GM12864 (cell line): Measurements from ENCODE around the gene GOLGA6L24.
"Not testable (repeated sequence)": the region's sequence is repeated elsewhere in the genome, so short reads cannot be mapped to it uniquely, and the experiment has no call there.

ENCODE experiments used
- DNase-seq: peaks from one replicate; pipeline ENCODE4 v3.0.0-alpha.2; 2011; ENCODE audit warnings: low read depth
- H3K4me3 ChIP-seq: 2 replicates; pipeline ENCODE4 v1.5.1; 2011; ENCODE audit warnings: mild to moderate bottlenecking, low read depth, low read length, control low read depth

The GOLGA6L24 gene

DNA sequence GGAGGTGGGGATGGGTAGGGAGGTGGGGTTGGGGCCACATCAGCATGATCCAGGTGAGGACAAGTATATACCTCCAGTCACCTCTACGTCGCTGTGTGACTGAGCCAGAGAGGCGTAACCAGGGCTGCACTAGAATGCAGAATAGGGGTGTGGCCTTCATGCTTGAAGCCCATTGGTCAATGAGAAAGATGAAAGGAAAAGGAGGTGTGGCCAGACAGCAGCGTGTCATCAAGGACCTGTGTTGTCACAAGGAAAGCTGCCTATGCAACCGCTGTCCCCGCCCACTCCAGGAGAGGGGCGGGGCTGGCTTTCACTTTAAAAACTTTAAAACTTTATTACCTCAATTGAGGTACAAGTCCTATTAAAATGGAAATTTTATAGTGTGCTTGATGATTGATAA is at the start of gene GOLGA6L24:
Gene GOLGA6L24 (minus strand): TSS at position 101 of the 400 bp plus-strand sequence. CDS start 61 bp downstream, at position 40.
- not testable (repeated sequence) for DNase-seq, H3K4me3 ChIP-seq

GRCh38 chr15:28402774-28403435 is 45.0 kb upstream of the GOLGA6L24 start:
- not testable (repeated sequence) for H3K4me3 ChIP-seq, DNase-seq

DNA sequence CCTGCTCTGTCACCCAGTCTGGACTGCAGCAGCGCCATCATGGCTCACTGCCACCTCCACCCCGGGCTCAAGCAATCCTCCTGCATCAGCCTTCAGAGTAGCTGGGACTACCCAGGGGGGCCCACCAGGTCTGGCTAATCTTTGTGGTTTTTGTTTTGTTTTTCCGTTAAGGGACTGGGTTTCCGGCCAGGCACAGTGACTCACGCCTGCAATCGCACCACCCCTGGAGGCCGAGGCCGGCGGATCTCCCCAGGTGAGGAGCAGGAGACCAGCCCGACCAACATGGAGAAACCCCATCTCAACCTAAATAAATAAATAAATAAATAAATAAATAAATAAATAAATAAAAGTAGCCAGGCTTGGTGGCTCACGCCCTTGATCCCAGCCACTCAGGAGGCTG is 38.1 kb upstream of the GOLGA6L24 start:
- H3K4me3 ChIP-seq, DNase-seq: not testable (repeated sequence)

GRCh38 chr15:28380053-28380452 is 22.2 kb upstream of the GOLGA6L24 start:
- not testable (repeated sequence) for DNase-seq, H3K4me3 ChIP-seq

DNA sequence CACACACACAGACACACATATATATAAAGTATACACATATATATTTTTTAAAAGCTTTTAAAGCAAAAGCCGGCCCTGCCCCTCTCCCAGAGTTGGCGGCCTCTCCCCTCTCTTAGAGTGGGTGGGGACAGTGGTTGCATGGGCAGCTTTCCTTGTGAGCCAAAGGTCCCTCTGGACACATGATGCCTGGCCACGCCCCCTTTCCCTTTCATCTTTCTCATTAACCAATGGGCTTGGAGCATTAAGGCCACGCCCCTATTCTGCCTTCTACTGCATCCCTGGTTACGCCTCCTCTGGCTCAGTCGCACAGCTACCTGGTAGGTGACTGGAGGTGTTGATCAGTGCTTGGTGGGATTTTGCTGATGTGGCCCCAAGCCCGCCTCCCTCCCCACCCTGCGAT is 20.5 kb upstream of the GOLGA6L24 start, which contains the start of gene GOLGA8F:
Gene GOLGA8F (plus strand): TSS at position 301 of the 400 bp plus-strand sequence. CDS start 98 bp downstream, at position 399.
- not testable (repeated sequence) for DNase-seq, H3K4me3 ChIP-seq

- not testable (repeated sequence) for H3K4me3 ChIP-seq, DNase-seq
Measured at GRCh38 chr15:28365502-28365901, 7.6 kb upstream of the GOLGA6L24 start.

DNA sequence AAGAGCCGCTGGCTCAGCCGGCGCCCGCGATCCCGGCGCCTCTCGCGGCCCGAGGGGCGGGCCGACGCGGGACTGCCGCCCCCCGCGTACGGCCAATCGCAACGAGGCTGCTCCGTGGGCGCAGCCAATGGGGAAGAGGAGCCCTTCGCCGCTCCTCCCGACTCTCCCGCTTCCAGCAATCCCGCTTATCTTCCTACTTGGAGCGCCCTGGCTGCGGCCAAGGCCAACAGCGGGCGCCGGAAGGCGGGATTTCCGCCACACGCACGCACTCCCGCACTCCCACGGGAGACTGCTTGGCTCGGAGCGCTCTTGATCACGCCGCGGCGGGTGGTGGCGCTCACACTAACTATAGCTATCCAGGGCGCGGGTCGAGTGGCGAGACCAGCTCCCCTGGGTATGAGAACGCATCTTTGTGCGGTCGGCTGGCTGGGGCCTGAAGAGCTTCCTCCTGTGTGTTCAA is 35.7 kb downstream of the GOLGA6L24 start, which contains the start of gene HERC2:
Gene HERC2 (minus strand): TSS at position 51 of the 460 bp plus-strand sequence. CDS start 746 bp downstream, outside the sequence.
- peak within 1 kb of the TSS; percentile 45 for H3K4me3 ChIP-seq
- DNase-seq = not testable (repeated sequence)

- peak overlapping the region; percentile 45 for H3K4me3 ChIP-seq
- not testable (repeated sequence) for DNase-seq
Measured at GRCh38 chr15:28321358-28322078, 36.4 kb downstream of the GOLGA6L24 start.

GRCh38 chr15:28319725-28320124 is 38.2 kb downstream of the GOLGA6L24 start:
- not testable (repeated sequence) for H3K4me3 ChIP-seq, DNase-seq

- H3K4me3 ChIP-seq, DNase-seq: not testable (repeated sequence)
Measured at GRCh38 chr15:28318828-28319227, 39.1 kb downstream of the GOLGA6L24 start.

DNA sequence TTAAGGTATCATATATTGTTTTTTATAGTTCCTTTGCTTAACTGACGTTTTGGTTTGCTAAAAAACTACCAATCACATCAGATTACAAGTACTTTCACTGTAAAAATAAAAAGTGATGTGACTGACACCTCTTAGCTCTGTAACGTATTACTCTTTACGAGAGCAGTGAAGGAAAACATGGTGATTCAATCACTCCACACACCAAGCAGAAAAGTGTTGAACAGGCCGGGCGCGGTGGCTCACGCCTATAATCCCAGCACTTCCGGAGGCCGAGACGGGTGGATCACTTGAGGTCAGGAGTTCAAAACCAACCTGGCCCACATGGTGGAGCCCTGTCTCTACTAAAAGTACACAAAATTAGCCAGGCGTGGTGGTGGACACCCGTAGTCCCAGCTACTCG is 39.8 kb downstream of the GOLGA6L24 start:
- not testable (repeated sequence) for DNase-seq, H3K4me3 ChIP-seq

- not testable (repeated sequence) for H3K4me3 ChIP-seq, DNase-seq
Measured at GRCh38 chr15:28316958-28317357, 40.9 kb downstream of the GOLGA6L24 start.

DNA sequence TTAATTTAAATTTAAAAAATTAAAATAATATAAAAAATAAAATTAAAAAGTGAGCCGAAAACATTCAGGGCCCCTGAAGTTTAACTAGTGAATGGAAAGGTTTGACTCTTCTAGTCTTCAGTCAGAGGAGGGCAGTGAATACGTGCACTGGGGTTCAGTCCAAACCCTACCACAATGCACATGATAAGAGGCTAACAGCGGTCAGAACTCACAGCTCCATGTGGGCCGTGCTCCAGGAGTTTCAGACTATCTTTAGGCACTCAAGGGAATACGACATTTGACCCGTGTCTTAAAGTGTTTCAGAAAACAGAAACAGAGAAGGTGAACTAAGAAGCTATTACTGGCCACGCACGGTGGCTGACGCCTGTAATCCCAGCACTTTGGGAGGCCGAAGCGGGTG is 47.4 kb downstream of the GOLGA6L24 start:
- not testable (repeated sequence) for DNase-seq, H3K4me3 ChIP-seq

DNA sequence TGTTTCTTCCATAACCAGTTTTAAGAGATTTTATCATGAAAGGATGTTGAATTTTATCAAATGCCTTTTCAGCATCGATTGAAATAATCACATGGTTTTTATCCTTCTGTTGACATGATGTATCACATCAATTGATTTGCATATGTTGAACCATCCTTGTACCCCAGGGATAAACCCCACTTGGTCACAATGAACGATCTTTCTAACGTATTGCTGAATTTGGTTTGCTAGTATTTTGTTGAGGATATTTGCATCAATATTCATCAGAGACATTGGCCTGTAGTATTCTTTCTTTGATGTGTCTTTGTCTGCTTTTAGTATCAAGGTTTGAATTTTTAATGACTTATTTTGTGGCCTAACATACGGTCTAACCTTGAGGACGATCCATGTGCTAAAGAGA is 49.2 kb downstream of the GOLGA6L24 start:
- DNase-seq, H3K4me3 ChIP-seq: not testable (repeated sequence)
